Esophagus squamous epithelium (tissue), 5 donors: ENCODE results near the gene TSPYL2. TPM values are rescaled to one million over a fixed set of nuclear protein-coding genes. Genes with fewer than 3 reads are reported as not detected.
A peak's percentile ranks its signal among the peaks of the same experiment; 100 is the strongest.

Experiments used
- DNase-seq: peaks from one replicate; lab custom pipeline; 2025; lab: John Stamatoyannopoulos, UW
- H3K27ac ChIP-seq, 4 donors: fragments of 200-600 bp; sonication (generic); one replicate each; pipeline ENCODE4 v1.5.1; 2016 to 2019; ENCODE audit warnings: mild to moderate bottlenecking in 1 of 4
- H3K27me3 ChIP-seq, 4 donors: fragments of 200-600 bp; sonication (generic); 1 replicate in 3 of 4; 2 replicates in 1 of 4; pipeline versions ENCODE4 v1.5.1 to v1.6.0; 2017 to 2021; ENCODE audit warnings: antibody characterized with exemption in 1 of 4
- H3K36me3 ChIP-seq, 3 donors: fragments of 200-600 bp; sonication (generic); one replicate each; pipeline ENCODE4 v1.5.1; 2016 to 2019
- H3K4me1 ChIP-seq, 3 donors: fragments of 200-600 bp; sonication (generic); one replicate each; pipeline ENCODE4 v1.5.1; 2017 to 2019
- H3K4me3 ChIP-seq, 4 donors: fragments of 200-600 bp; sonication (generic); 1 replicate in 3 of 4; 2 replicates in 1 of 4; pipeline ENCODE4 v1.5.1; 2016 to 2019; ENCODE audit warnings: mild to moderate bottlenecking in 2 of 4, moderate library complexity in 1 of 4
- H3K9me3 ChIP-seq, 3 donors: fragments of 200-600 bp; sonication (generic); one replicate each; pipeline ENCODE4 v1.5.1; 2016 to 2019
- CTCF ChIP-seq, 6 experiments: fragments of 450-650 bp in 4 of 6; fragments of 200-600 bp in 2 of 6; sonication (generic) in 2 of 6; IDR thresholded peaks; one replicate each; pipeline ENCODE4 v1.5.1; 2016 to 2019; ENCODE audit warnings: antibody characterized with exemption in 6 of 6, mild to moderate bottlenecking in 4 of 6, moderate library complexity in 4 of 6
- POLR2A ChIP-seq, 4 donors: fragments of 450-650 bp; IDR thresholded peaks; one replicate each; pipeline ENCODE4 v1.6.1; 2017; ENCODE audit warnings: antibody characterized with exemption in 4 of 4, mild to moderate bottlenecking in 4 of 4, moderate library complexity in 3 of 4
- WGBS, 2 donors: methylation state at CpG; one replicate each; pipeline ENCODE4 v1.1.5; 2018; 5-methylcytosine and 5-hydroxymethylcytosine counted together
- intact Hi-C: fragments of 100-400 bp; cut with DNase I; formaldehyde crosslinking; loops from one replicate; pipeline ENCODE4 v1.15.0; 2022
- total RNA-seq, 4 donors: library from RNA; depleted of rRNA; stranded (reverse); fragments of >200 nt; gene quantifications; one replicate each; pipeline ENCODE4 v1.1.0, GENCODE V29; 2016
- donor health status: DM: yes; HTN: yes; CAD: no.

Gene TSPYL2
- total RNA-seq = 10 to 100 TPM in 1 of 4 donors, 1 to 10 TPM in 3; 4.4 to 40.1 (median 5.3) TPM

GRCh38 chrX:53081925-53082772 lies at the start of gene TSPYL2:
Gene TSPYL2, plus strand, starts transcription at chrX:53082367. Its CDS starts 132 bp downstream, at chrX:53082499.
- TF ChIP-seq CTCF (IDR thresholded peaks at IDR 0.05) (peak in 1 of 6 experiments; percentile 10), POLR2A (IDR thresholded peaks at IDR 0.05) (peak in 3 of 4 donors; percentile 98 to 99 (median 98))
- intact Hi-C loops = no loop called here
- DNase-seq = peak; percentile 57
- Histone ChIP-seq H3K4me1 (peaks cover 0 to 41% (median 0%) of the 10 kb centered on the region in 3 donors), H3K4me3 (peak within 1 kb of the TSS; percentile 58 to 75 (median 66)), H3K9me3 (no peaks in the 10 kb centered on the region), H3K36me3 (peaks cover 0 to 26% (median 0%) of the 10 kb centered on the region in 3 donors), H3K27me3 (no peaks in the 10 kb centered on the region), H3K27ac (peak within 1 kb of the TSS; percentile 82 to 93 (median 90))
- 0 to 62% methylated on average over 11 to 29 of the region's 86 CpGs for WGBS, 2 donors

- no peak for DNase-seq
- Histone ChIP-seq H3K27me3 (no peaks in the 10 kb centered on the region), H3K4me1 (no peaks in the 10 kb centered on the region), H3K9me3 (no peaks in the 10 kb centered on the region), H3K36me3 (no peaks in the 10 kb centered on the region), H3K4me3 (no peak overlapping the region), H3K27ac (no peak overlapping the region)
- 57 to 61% methylated on average over 5 of the region's 5 CpGs for WGBS, 2 donors
- intact Hi-C loops = no loop called here
- TF ChIP-seq CTCF (IDR thresholded peaks at IDR 0.05) (no peak), POLR2A (IDR thresholded peaks at IDR 0.05) (no peak)
Measured at GRCh38 chrX:53036149-53036548, 46.0 kb upstream of the TSPYL2 start.

GRCh38 chrX:53039236-53039635 lies 42.9 kb upstream of the TSPYL2 start:
- H3K27me3 ChIP-seq = no peaks in the 10 kb centered on the region
- no peaks in the 10 kb centered on the region for H3K4me1 ChIP-seq
- intact Hi-C loops = no loop called here
- no peak overlapping the region for H3K27ac ChIP-seq
- H3K36me3 ChIP-seq = no peaks in the 10 kb centered on the region
- no peak for TF ChIP-seq CTCF (IDR thresholded peaks at IDR 0.05)
- no peak for TF ChIP-seq POLR2A (IDR thresholded peaks at IDR 0.05)
- 51 to 61% methylated on average over 3 to 4 of the region's 4 CpGs for WGBS, 2 donors
- H3K9me3 ChIP-seq = no peaks in the 10 kb centered on the region
- no peak overlapping the region for H3K4me3 ChIP-seq
- DNase-seq = no peak

GRCh38 chrX:53044995-53045394 lies 37.2 kb upstream of the TSPYL2 start:
- DNase-seq = no peak
- 80 to 86% methylated on average over 4 to 5 of the region's 5 CpGs for WGBS, 2 donors

More at GRCh38 chrX:53044995-53045394, 37.2 kb upstream of the TSPYL2 start:
- no peaks in the 10 kb centered on the region for H3K9me3 ChIP-seq
- intact Hi-C loops = no loop called here
- no peak overlapping the region for H3K27ac ChIP-seq
- H3K27me3 ChIP-seq = no peaks in the 10 kb centered on the region
- H3K36me3 ChIP-seq = no peaks in the 10 kb centered on the region
- no peak overlapping the region for H3K4me3 ChIP-seq
- TF ChIP-seq CTCF (IDR thresholded peaks at IDR 0.05) = no peak
- no peak for TF ChIP-seq POLR2A (IDR thresholded peaks at IDR 0.05)
- H3K4me1 ChIP-seq = peaks cover 0 to 18% (median 0%) of the 10 kb centered on the region in 3 donors
